CD14-positive monocyte (primary cell): Measurements from ENCODE around the gene NTS. TPM values are rescaled to one million over a fixed set of nuclear protein-coding genes. Genes with fewer than 3 reads are reported as not detected.
A peak's percentile ranks its signal among the peaks of the same experiment; 100 is the strongest.

ENCODE experiments used
- DNase-seq, 3 donors: peaks; one replicate each; pipeline ENCODE4 v3.0.0-alpha.2; 2011 to 2022
- H2AFZ ChIP-seq: 2 replicates; pipeline ENCODE4 v1.6.0; 2012; ENCODE audit warnings: mild to moderate bottlenecking, low read depth, low read length, inconsistent platforms; ENCODE audit not compliant: insufficient read depth, poor library complexity, severe bottlenecking
- H3K27ac ChIP-seq, 2 donors: 1 replicate in 1 of 2; 2 replicates in 1 of 2; pipeline ENCODE4 v1.5.1; 2012 to 2013; ENCODE audit warnings: low read length in 2 of 2, control low read depth in 1 of 2, inconsistent platforms in 1 of 2, low read depth in 1 of 2, mild to moderate bottlenecking in 1 of 2
- H3K27me3 ChIP-seq, 2 donors: one replicate each; pipeline versions ENCODE4 v1.6.0 to v1.6.1; 2011 to 2013; ENCODE audit warnings: low read length in 2 of 2; ENCODE audit not compliant: control insufficient read depth in 2 of 2, insufficient read depth in 2 of 2
- H3K36me3 ChIP-seq, 2 donors: replicated peaks in 1 of 2; 1 replicate in 1 of 2; 2 replicates in 1 of 2; pipeline versions ENCODE4 v1.5.1 to v1.6.1; 2012 to 2013; ENCODE audit warnings: low read length in 2 of 2, control low read depth in 1 of 2, inconsistent platforms in 1 of 2, mild to moderate bottlenecking in 1 of 2; ENCODE audit not compliant: insufficient read depth in 2 of 2, control insufficient read depth in 1 of 2
- H3K4me1 ChIP-seq, 2 donors: 1 replicate in 1 of 2; 2 replicates in 1 of 2; pipeline versions ENCODE4 v1.5.1 to v1.6.1; 2012 to 2013; ENCODE audit warnings: low read length in 2 of 2, control low read depth in 1 of 2, inconsistent platforms in 1 of 2, mild to moderate bottlenecking in 1 of 2, moderate library complexity in 1 of 2; ENCODE audit not compliant: insufficient read depth in 2 of 2, control insufficient read depth in 1 of 2
- H3K4me2 ChIP-seq: replicated peaks from 2 replicates; pipeline ENCODE3; 2012; ENCODE audit warnings: low read length, moderate library complexity, mild to moderate bottlenecking; ENCODE audit not compliant: poor library complexity, severe bottlenecking; ENCODE audit errors: extremely low read depth
- H3K4me3 ChIP-seq, 3 experiments: fragments of 200-600 bp in 1 of 3; sonication (generic) in 1 of 3; replicated peaks in 1 of 3; 1 replicate in 2 of 3; 2 replicates in 1 of 3; pipeline ENCODE4 v1.5.1; 2011 to 2013; ENCODE audit warnings: low read length in 3 of 3, mild to moderate bottlenecking in 3 of 3, control low read depth in 2 of 3, low read depth in 2 of 3, inconsistent platforms in 1 of 3, moderate library complexity in 1 of 3
- H3K79me2 ChIP-seq: 2 replicates; pipeline ENCODE4 v1.6.0; 2012; ENCODE audit warnings: mild to moderate bottlenecking, control low read depth, inconsistent platforms, low read length, moderate library complexity; ENCODE audit not compliant: insufficient read depth
- H3K9ac ChIP-seq: 2 replicates; pipeline ENCODE4 v1.6.0; 2017; ENCODE audit warnings: low read length, mild to moderate bottlenecking; ENCODE audit not compliant: insufficient read depth, poor library complexity, severe bottlenecking
- H3K9me3 ChIP-seq, 2 donors: replicated peaks in 1 of 2; 1 replicate in 1 of 2; 2 replicates in 1 of 2; pipeline versions ENCODE4 v1.5.1 to v1.6.1; 2012 to 2013; ENCODE audit warnings: low read length in 2 of 2, control low read depth in 1 of 2; ENCODE audit not compliant: control insufficient read depth in 1 of 2, insufficient read depth in 1 of 2
- H4K20me1 ChIP-seq: 2 replicates; pipeline ENCODE4 v1.6.0; 2012; ENCODE audit warnings: mild to moderate bottlenecking, low read length, control low read depth, moderate library complexity; ENCODE audit not compliant: insufficient read depth
- H3K27ac Mint-ChIP-seq, 7 donors: one replicate each; pipeline ENCODE4 v1.8.0; 2020; ENCODE audit warnings: mild to moderate bottlenecking in 7 of 7, mixed read lengths in 7 of 7, moderate library complexity in 6 of 7, inconsistent platforms in 2 of 7
- H3K27me3 Mint-ChIP-seq, 3 donors: one replicate each; pipeline ENCODE4 v1.8.0; 2021 to 2022; ENCODE audit warnings: low read depth in 3 of 3, mild to moderate bottlenecking in 3 of 3, mixed read lengths in 3 of 3, moderate library complexity in 3 of 3, inconsistent platforms in 1 of 3
- H3K36me3 Mint-ChIP-seq, 2 donors: one replicate each; pipeline ENCODE4 v1.8.0; 2020; ENCODE audit warnings: mixed read lengths in 2 of 2, inconsistent platforms in 1 of 2, mild to moderate bottlenecking in 1 of 2
- H3K4me1 Mint-ChIP-seq: one replicate; pipeline ENCODE4 v1.8.0; 2020; ENCODE audit warnings: mild to moderate bottlenecking, mixed read lengths
- H3K4me3 Mint-ChIP-seq, 2 donors: one replicate each; pipeline ENCODE4 v1.8.0; 2020; ENCODE audit warnings: mild to moderate bottlenecking in 2 of 2, mixed read lengths in 2 of 2, moderate library complexity in 1 of 2
- H3K9me3 Mint-ChIP-seq, 7 donors: one replicate each; pipeline ENCODE4 v1.8.0; 2020 to 2022; ENCODE audit warnings: mixed read lengths in 7 of 7, mild to moderate bottlenecking in 6 of 7, moderate library complexity in 6 of 7, inconsistent platforms in 2 of 7
- WGBS: methylation state at CpG from one replicate; pipeline ENCODE4 v1.1.5; 2013; ENCODE audit warnings: missing lambda C conversion rate; ENCODE audit not compliant: insufficient coverage; 5-methylcytosine and 5-hydroxymethylcytosine counted together
- intact Hi-C, 2 donors: fragments of 100-400 bp; cut with micrococcal nuclease; formaldehyde crosslinking; loops; one replicate each; pipeline versions ENCODE4 v1.15.0 to v1.15.1; 2023
- polyA plus RNA-seq, 3 donors: library from polyadenylated mRNA; depleted of rRNA in 1 of 3; unstranded in 2 of 3; stranded (reverse) in 1 of 3; fragments of 300-500 nt in 2 of 3; fragments of >200 nt in 1 of 3; fragmentation: Illumina TruSeq in 2 of 3; gene quantifications; 1 replicate in 2 of 3; 2 replicates in 1 of 3; pipeline ENCODE4 v1.2.3, GENCODE V29; 2012 to 2021
- TF ChIP-seq, protein P1 (sequence below): fragments of 200-600 bp; IDR thresholded peaks from one replicate; pipeline ENCODE4 v1.8.0; 2022; ENCODE audit warnings: antibody characterized with exemption, mild to moderate bottlenecking

The NTS gene
- polyA plus RNA-seq, 3 donors, result not detected

DNA sequence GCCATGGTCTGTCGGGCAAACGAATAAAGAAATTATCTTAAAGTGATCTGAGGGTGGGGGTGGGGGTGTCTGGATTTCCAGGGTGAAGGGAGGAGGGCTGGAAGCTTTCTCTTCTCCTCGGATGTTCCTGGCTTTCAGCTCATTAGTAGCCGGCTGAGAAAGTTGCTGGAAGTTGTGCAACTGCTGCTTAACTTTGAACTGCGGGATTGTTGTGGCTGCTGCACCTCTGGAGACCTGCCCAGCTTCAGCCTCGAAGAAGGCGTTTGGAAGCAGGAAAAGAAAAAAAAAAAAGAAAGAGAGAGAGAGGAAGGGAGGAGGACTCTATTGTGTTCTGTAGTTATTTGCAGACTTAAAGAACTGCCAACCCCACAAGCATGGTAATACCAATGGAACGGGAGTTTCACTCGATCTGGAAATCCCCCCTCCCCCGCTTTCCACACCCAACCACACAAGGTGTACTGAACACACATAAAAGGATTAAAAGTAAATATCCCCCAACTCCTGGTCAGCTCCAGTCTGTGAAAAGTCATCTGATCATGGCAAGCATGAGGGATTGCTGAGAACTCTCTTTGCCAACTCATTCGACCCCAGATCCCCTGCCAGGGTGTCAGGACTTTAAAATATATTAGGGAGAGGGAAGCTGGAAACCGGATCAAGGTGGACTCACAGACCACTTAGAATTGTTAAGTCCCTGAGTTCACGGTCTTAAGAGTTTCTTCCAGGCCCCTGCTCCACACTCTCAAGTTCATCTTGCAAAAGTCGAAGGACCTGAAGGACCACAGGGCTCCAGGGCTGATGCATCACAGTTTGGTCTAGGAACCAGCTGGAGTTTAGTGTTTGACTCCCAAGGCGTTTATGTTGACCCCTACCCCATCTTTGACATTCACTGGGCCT is 37.7 kb upstream of the NTS start, which contains the start of gene RASSF9:
RASSF9 (minus strand) TSS at position 213 of the 894 bp plus-strand sequence; CDS start at position 5, 208 bp downstream.
- Mint-ChIP-seq H3K4me3 (no peak within 1 kb of the TSS), H3K9me3 (no peaks in the 10 kb centered on the region), H3K4me1 (peaks cover 8% of the 10 kb centered on the region), H3K27me3 (peaks cover 2 to 6% (median 6%) of the 10 kb centered on the region in 3 donors), H3K36me3 (no peaks in the 10 kb centered on the region), H3K27ac (peak within 1 kb of the TSS in 1 of 7 donors; percentile 22)
- 31% methylated on average over 7 of the region's 15 CpGs for WGBS
- Histone ChIP-seq H3K36me3 (no peaks in the 10 kb centered on the region), H3K79me2 (no peaks in the 10 kb centered on the region), H3K9ac (no peak within 1 kb of the TSS), H3K4me1 (no peaks in the 10 kb centered on the region), H3K27ac (no peak within 1 kb of the TSS), H2AFZ (no peak within 1 kb of the TSS), H4K20me1 (no peaks in the 10 kb centered on the region), H3K27me3 (no peaks in the 10 kb centered on the region), H3K4me2 (no peak within 1 kb of the TSS), H3K4me3 (no peak within 1 kb of the TSS), H3K9me3 (no peaks in the 10 kb centered on the region)
- no peak for DNase-seq
- TF ChIP-seq, protein P1, sequence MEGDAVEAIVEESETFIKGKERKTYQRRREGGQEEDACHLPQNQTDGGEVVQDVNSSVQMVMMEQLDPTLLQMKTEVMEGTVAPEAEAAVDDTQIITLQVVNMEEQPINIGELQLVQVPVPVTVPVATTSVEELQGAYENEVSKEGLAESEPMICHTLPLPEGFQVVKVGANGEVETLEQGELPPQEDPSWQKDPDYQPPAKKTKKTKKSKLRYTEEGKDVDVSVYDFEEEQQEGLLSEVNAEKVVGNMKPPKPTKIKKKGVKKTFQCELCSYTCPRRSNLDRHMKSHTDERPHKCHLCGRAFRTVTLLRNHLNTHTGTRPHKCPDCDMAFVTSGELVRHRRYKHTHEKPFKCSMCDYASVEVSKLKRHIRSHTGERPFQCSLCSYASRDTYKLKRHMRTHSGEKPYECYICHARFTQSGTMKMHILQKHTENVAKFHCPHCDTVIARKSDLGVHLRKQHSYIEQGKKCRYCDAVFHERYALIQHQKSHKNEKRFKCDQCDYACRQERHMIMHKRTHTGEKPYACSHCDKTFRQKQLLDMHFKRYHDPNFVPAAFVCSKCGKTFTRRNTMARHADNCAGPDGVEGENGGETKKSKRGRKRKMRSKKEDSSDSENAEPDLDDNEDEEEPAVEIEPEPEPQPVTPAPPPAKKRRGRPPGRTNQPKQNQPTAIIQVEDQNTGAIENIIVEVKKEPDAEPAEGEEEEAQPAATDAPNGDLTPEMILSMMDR, result no peak
- intact Hi-C loops, result no loop called here

DNA sequence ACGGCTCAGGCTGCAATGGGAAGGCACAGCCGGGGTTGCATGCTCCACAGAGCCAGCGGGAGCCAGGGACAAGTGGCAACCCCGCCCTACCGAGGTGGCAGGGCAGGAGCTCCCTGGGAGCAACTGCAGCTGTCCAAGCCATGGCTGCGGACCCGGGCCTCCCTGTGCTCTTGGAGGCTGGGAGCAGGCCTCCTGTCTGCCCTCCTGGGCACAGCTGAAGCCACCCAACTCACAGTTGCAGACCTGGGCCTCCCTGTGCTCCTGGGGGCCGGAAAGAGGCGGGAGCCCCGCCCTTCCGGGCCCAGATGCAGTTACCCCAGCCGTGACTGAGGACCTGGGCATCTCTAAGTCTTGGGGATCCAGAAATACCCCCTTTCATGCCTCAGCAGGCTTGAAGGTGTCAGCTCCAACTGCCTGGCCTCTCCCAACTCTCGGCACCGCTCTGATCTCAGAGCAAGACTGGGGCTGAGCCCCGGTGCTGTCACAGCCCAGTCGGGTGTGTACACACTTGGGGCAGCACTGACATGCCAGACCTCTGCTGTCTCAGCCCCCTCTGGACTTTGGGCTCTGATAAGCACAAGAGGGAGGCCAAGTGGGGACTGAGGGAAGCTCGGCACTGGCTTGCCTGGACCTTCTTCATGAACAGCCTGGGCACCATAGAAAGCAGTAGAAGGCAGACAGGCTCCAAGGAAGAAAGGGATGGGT is 30.3 kb upstream of the NTS start:
- H3K4me3 Mint-ChIP-seq, result no peak overlapping the region
- H3K4me3 ChIP-seq, result no peak overlapping the region
- H3K36me3 ChIP-seq, result no peaks in the 10 kb centered on the region
- no peaks in the 10 kb centered on the region for H3K4me1 Mint-ChIP-seq
- H3K36me3 Mint-ChIP-seq, result no peaks in the 10 kb centered on the region
- no peak for DNase-seq
- no peaks in the 10 kb centered on the region for H3K27me3 ChIP-seq
- H3K27ac ChIP-seq, result no peak overlapping the region
- no peak overlapping the region for H3K9ac ChIP-seq
- peaks cover 0 to 2% (median 0%) of the 10 kb centered on the region in 3 donors for H3K27me3 Mint-ChIP-seq
- 92% methylated on average over 17 of the region's 17 CpGs for WGBS
- H3K27ac Mint-ChIP-seq, result no peak overlapping the region
- no peak overlapping the region for H3K4me2 ChIP-seq
- intact Hi-C loops, result no loop called here
- H3K9me3 ChIP-seq, result peaks cover 0 to 6% of the 10 kb centered on the region in 2 donors
- no peaks in the 10 kb centered on the region for H4K20me1 ChIP-seq
- no peaks in the 10 kb centered on the region for H3K4me1 ChIP-seq
- no peaks in the 10 kb centered on the region for H3K79me2 ChIP-seq
- TF ChIP-seq, protein P1, result no peak
- peaks cover 0 to 8% (median 0%) of the 10 kb centered on the region in 7 donors for H3K9me3 Mint-ChIP-seq
- H2AFZ ChIP-seq, result no peak overlapping the region
